Inflammatory macrophage (primary cell): ENCODE results near the gene CKMT1B.
"Not testable (repeated sequence)": the region's sequence is repeated elsewhere in the genome, so short reads cannot be mapped to it uniquely, and the experiment has no call there.

Source experiments
- DNase-seq, 2 donors: peaks; one replicate each; pipeline ENCODE4 v3.0.0-alpha.2; 2020 to 2022
- total RNA-seq, 18 experiments: gene quantifications; one replicate each; lab custom pipeline; 2026; ENCODE audit warnings: mixed read lengths in 6 of 18, inconsistent platforms in 2 of 18; lab: John Stamatoyannopoulos, UW

The CKMT1B gene
- total RNA-seq: 0 to 0.07 (median 0) reads per million in 18 experiments

GRCh38 chr15:43593328-43594190 is at the start of gene CKMT1B:
Gene CKMT1B (plus strand): TSS chr15:43594027. CDS start chr15:43594219, 192 bp downstream.
- DNase-seq: not testable (repeated sequence)

DNA sequence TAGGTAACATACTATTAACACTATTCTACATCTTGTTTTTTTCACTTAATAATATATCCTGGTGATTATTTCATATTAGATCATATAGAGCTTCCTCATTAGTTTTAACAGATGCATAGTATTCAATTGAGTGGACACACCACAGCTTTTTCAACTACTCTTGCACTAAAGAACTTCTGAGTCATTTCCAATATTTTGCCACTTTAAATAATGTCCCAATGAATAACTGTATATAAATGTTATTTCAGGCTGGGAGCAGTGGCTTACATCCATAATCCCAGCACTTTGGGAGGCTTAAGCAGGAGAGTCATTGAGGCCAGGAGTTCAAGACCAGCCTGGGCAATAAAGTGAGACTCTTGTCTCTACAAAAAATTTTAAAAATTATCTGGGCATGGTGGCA is 49.6 kb upstream of the CKMT1B start:
- DNase-seq: no peak

GRCh38 chr15:43545426-43545825 is 48.4 kb upstream of the CKMT1B start:
- no peak for DNase-seq

DNA sequence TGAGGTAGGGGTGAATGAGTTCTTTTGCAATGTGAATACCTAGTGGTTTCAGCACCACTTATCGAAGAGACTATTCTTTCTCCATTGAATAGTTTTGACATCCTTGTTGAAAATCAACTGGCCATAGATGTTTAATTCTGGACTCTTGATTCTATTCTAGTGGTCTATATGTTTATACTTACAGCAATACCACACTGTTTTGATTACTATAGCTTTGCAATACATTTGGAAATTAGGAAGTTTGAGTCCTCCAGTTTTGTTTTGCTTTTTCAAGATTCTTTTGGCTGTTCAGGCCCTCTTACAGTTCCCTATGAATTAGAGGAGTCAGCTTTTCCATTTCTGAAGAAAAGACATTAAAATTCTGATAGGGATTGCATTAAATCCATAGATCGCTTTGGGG is 46.3 kb upstream of the CKMT1B start:
- no peak for DNase-seq

DNA sequence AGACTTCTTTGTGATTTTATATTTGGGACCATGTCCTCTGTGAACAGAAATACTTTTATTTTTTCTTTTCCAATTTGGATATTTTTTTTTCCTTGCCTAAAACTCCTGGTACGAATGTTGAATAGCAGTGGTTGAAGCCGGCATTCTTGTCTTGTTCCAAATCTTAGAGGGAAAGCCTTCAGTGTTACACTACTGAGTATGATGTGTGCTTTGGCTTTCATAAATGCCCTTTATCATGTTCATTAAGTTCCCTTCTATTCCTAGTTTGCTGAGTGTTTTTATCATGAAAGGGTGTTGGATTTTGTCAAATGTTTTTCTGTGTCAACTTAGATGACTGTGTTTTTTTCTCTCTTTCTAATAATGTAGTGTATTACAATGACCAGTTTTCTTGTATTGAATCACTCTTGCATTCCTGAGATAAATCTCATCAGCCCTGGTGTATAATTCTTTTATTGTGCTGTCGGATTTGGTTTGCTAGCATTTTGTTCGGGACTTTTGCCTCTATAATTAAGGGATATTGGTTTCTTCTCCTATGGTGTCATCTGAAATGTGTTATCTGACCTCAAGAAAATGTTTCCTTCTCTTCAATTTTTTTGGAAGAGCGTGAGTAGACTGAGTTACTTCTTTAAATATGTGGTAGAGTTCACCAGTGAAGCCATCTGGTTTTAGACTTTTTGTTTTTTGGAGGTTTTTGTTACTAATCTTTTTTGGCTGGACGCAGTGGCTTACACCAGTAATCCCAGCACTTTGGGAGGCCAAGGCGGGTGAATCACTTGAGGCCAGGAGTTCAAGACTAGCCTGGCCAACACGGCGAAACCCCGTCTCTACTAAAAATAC is 43.1 kb upstream of the CKMT1B start:
- DNase-seq: no peak

- no peak for DNase-seq
Observed at GRCh38 chr15:43552256-43552655, 41.6 kb upstream of the CKMT1B start.

GRCh38 chr15:43552986-43553385 is 40.8 kb upstream of the CKMT1B start:
- DNase-seq: no peak

DNA sequence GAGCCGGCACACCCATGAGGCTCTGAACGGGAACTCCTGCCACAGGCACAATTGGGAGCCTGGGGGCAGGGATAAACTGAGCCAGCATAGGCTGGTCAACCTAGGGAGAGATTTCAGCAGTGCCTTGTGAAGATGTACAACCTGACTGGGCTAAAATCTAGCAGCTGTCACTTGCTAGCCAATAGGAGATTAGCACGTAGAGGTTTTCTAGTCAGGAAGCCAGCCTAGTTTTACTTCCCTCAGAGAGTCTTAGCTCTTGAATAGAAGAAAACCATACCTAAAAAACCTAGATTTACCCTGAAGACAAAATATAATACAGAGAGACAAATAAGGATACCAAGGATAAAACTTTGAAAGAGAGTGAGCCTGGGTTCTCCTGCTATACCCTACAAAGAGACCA is 31.1 kb upstream of the CKMT1B start:
- DNase-seq: not testable (repeated sequence)

DNA sequence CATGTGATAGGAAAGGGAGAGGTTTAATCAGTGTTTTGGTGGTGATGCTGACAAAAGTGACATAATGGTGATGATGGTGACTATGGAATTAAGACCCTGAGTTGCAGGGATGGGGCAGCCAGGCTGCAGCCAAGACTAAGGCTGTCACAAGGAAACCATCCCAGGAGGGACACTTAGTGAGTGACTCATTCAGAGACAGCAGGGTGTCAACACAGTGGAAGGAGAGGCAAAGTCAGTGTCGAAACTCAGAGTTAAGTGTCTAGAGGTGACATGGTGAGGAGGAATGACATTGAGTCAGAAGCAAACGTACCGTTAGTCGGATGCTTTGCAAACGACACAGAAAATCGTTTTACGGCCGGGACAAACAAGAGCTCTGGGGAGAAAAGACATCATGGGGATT is 30.0 kb upstream of the CKMT1B start:
- DNase-seq: not testable (repeated sequence)

- not testable (repeated sequence) for DNase-seq
Observed at GRCh38 chr15:43566615-43567014, 27.2 kb upstream of the CKMT1B start.

DNA sequence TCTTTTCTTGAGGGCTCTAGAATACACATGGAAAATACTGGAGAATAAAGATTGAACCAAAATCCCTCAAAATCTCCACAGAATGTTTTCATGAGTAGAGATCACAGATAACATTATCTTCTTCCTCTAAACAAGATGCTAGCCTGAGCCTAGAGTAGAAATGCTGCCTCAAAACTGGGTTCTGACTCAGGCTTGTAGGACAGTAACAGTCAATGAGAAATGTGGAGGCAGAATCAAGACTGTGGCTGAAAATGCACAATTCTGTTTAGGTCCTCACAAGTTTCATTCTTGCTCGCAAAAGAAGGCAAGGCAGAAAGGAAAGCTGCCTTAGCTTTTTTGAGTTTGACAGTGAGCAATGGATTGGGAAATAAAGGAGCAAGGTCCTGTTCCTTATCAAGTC is 19.2 kb upstream of the CKMT1B start:
- DNase-seq: not testable (repeated sequence)

DNA sequence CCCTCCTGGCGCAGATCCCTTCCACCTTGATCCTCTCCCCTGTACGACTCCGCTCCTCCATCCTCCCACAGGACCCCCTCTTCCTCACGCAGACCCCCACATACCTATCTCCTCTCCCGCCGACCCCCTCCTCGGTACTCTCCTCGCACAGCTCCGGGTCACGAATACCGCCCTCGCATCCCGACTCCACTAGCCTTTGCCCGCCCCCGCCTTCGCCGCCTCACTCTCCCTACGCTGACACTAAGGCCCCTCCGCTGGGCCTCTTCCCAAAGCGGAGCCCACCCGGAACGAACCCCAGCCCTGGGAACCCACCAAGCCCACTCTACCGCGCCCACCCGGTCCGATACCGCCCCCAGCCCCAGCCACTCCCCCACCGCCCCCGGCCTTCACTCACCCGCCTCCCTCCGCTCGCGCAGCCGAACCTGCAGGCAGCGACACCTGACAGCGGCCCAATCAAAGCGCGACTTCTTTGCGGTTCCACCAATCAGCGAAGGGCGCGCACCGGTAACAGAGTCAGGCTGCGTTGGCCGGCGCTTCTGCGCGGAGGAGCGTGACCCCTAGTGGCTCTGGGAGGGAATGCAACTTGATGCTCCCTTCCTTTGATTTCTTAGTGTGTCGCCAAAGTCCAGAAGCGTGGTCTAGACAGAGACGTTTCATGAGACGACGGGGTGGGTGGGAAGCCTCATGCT is 3.9 kb upstream of the CKMT1B start, which contains the start of gene PPIP5K1:
PPIP5K1 (minus strand) TSS at position 431 of the 689 bp plus-strand sequence. CDS start 5,704 bp downstream, outside the sequence.
- DNase-seq: not testable (repeated sequence)

GRCh38 chr15:43592841-43593240 is 986 bp upstream of the CKMT1B start:
- not testable (repeated sequence) for DNase-seq

DNA sequence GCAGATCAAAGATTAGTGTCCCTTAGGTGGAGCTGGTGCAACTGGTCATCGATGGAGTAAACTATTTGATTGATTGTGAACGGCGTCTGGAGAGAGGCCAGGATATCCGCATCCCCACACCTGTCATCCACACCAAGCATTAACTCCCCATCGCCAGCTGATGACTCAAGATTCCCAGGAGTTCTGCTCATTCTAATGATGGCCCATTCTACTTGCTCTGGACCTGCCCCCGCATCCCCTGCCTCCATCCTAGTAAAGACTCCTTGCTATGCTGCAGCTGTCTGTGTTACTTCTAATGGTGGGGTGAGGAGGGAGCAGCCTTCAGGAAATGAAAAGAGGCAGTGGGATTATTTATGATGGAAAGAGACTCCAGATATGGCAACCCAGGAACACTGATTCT is 5.3 kb downstream of the CKMT1B start:
- DNase-seq: not testable (repeated sequence)

DNA sequence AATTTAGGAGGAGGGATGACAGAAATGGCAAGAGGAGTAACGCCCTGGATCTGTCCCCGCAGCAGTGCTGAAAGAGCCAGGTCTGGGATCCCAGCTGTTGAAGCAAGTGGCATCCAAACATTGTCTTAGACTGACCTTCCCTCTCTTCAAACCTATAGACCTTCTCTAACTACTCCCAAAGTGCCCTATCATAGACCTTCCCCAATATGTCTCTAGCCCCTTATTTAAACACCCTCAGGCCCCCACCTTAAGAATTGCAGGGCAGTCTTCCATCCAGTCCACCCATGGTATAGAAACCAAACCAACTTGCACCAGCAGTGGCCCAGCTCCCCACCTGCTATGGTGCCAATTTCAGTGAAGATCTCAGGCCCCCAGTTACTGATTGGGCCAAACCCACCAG is 6.4 kb downstream of the CKMT1B start:
- DNase-seq: not testable (repeated sequence)

GRCh38 chr15:43602233-43602632 is 8.4 kb downstream of the CKMT1B start:
- not testable (repeated sequence) for DNase-seq

GRCh38 chr15:43617750-43618149 is 23.9 kb downstream of the CKMT1B start:
- not testable (repeated sequence) for DNase-seq

DNA sequence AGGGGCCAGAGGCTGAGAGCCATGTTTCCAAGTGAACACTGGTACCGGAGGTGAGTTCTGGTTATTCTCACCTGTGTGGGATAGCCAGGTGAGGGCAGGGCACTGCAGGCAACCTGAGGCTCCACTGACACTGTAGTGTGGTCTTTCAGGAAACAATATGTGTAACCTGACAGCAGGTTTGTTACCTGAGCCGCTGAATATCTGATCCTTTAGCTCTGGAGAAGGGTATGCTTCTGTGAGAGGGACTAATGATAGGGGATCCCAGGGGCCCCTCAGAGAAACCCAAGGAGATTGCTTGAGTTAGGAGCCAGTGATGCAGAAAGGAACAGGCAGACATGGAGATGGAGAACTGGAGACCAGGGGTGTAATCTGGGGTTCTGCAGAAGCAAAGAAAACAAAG is 24.9 kb downstream of the CKMT1B start, which contains the start of gene STRC:
STRC (minus strand) TSS at position 101 of the 400 bp plus-strand sequence; CDS start at position 23, 78 bp downstream.
- not testable (repeated sequence) for DNase-seq

DNA sequence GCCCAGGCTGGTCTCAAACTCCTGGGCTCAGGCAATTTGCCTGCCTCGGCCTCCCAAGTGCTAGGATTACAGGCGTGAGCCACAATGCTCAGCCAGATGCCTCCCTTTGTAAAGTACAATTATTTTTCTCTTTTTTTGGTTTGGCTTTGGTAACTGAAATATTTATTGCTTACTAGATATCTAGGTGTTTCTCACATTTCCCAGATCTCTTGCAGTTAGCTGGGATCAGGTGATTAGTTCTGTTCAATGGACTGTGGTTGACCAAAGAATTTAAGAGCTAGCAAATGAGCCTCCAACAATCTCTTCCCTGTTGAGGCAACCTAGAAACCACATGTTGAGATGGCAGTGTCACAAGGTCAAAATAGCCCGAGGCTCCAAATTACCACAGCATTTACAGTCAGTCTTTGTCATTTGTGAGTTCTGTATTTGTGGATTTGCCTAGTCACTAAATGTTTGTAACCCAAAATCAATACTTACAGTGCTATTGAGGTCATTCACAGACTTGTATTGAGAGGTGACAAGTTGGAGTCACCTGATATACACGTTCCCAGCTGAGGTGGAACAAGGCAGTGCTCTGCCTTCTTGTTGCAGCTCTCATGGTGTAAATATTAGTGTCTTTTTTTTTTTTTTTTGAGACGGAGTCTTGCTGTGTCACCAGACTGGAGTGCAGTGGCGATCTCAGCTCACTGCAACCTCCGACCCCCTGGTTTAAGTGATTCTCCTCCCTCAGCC is 28.4 kb downstream of the CKMT1B start:
- DNase-seq: not testable (repeated sequence)

DNA sequence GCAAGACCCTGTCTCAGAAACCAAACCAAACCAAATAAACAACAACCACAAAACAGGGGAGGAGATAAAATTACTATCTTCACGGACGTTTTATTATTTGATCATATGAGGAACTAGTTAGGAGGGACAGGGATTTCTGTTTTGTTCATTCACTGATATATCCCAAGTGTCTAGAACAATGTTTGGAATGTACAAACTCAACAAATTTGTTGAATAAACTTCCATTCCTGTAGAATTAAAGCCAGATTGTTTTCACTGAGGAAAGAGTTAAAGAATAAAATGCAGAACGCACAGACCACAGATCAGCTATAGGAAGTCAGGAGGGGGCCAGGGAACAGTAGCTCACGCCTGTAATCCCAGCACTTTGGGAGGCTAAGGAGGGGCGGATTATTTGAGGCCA is 31.3 kb downstream of the CKMT1B start:
- no peak for DNase-seq

DNA sequence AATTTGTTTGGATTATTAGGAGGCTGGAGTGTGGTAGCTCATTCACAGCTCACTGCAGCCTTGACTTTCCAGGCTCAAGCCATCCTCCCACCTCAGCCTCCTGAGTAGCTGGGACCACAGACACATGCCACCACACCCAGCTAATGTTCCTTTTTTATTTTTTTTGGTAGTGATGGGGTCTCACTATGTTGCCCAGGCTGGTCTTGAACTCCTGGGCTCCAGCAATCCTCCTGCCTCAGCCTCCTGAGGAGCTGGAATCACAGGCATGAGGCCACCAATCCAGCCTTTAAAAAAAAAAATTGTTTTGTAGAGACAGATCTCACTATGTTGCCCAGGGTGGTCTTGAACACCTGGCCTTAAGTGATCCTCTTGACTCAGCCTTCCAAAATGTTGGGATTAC is 33.1 kb downstream of the CKMT1B start:
- DNase-seq: not testable (repeated sequence)
